BJ (cell line): ENCODE data around the gene COL2A1. TPM values are rescaled to one million over a fixed set of nuclear protein-coding genes. Genes with fewer than 3 reads are reported as not detected.
A peak's percentile ranks its signal among the peaks of the same experiment; 100 is the strongest.

Experiments used
- CTCF ChIA-PET: fragments of 350-600 bp; formaldehyde crosslinking; extraction: SDS; loops from one replicate; lab custom pipeline; 2021; ENCODE audit warnings: antibody characterized with exemption, inconsistent platforms; lab: Yijun Ruan, JAX
- POLR2A ChIA-PET: fragments of 300-600 bp; sonication (Branson Sonifier 250); formaldehyde crosslinking; extraction: SDS; loops from one replicate; lab custom pipeline; 2021; ENCODE audit warnings: antibody characterized with exemption; lab: Charles Lee
- DNase-seq: peaks from one replicate; pipeline ENCODE4 v3.0.0-alpha.2; 2011; ENCODE audit warnings: low read depth
- H3K27me3 ChIP-seq: 2 replicates; pipeline ENCODE4 v1.6.0; 2011; ENCODE audit warnings: low read length; ENCODE audit not compliant: control insufficient read depth, insufficient read depth
- H3K36me3 ChIP-seq: 2 replicates; pipeline ENCODE4 v1.5.1; 2011; ENCODE audit warnings: low read length; ENCODE audit not compliant: control insufficient read depth, insufficient read depth
- H3K4me3 ChIP-seq: 2 replicates; pipeline ENCODE4 v1.5.1; 2011; ENCODE audit warnings: low read depth, mild to moderate bottlenecking, control low read depth, low read length
- polyA plus RNA-seq: library from polyadenylated mRNA; depleted of rRNA; stranded (reverse); fragments of >200 nt; gene quantifications from 2 replicates; pipeline ENCODE4 v1.2.3, GENCODE V29; 2011
- TF ChIP-seq, protein P1 (sequence below): IDR thresholded peaks from 2 replicates; pipeline ENCODE4 v1.5.1; 2011; ENCODE audit warnings: low read depth, mild to moderate bottlenecking, control low read depth, inconsistent platforms, low read length, moderate library complexity; ENCODE audit not compliant: insufficient read depth

Gene COL2A1
- polyA plus RNA-seq, 1 experiment: not detected

DNA sequence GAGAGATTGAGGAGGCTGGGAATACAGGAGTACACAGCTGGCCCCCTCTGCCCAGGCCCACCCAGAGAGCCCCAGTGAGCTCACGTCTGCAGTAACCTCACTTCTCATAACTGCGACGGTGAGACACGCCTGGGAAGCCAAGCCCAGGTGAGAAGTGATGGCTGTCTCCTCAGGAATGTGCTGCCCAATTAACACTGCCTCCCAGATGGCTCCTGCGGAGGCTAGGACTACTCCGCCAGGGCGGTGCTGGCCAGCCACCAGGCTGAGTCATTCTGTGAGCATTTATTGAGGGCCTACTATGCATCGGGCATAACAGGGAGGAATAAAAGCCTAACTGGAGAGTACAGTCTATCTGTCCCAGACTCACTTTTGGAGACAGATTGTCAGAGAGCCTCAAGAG, 50.2 kb downstream of the COL2A1 start:
- Histone ChIP-seq H3K27me3 (no peaks in the 10 kb centered on the region), H3K4me3 (no peak overlapping the region), H3K36me3 (no peaks in the 10 kb centered on the region)
- no peak for DNase-seq
- CTCF ChIA-PET: interaction anchor here (1.0 to 7.3 kb wide), 7 partner anchors 9 to 211 kb away, joined by 3 to 85 read pairs (median 4); partner anchors contain the start of gene TMEM106C
- TF ChIP-seq, protein P1, sequence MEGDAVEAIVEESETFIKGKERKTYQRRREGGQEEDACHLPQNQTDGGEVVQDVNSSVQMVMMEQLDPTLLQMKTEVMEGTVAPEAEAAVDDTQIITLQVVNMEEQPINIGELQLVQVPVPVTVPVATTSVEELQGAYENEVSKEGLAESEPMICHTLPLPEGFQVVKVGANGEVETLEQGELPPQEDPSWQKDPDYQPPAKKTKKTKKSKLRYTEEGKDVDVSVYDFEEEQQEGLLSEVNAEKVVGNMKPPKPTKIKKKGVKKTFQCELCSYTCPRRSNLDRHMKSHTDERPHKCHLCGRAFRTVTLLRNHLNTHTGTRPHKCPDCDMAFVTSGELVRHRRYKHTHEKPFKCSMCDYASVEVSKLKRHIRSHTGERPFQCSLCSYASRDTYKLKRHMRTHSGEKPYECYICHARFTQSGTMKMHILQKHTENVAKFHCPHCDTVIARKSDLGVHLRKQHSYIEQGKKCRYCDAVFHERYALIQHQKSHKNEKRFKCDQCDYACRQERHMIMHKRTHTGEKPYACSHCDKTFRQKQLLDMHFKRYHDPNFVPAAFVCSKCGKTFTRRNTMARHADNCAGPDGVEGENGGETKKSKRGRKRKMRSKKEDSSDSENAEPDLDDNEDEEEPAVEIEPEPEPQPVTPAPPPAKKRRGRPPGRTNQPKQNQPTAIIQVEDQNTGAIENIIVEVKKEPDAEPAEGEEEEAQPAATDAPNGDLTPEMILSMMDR: no peak
- POLR2A ChIA-PET: no interaction called here

DNA sequence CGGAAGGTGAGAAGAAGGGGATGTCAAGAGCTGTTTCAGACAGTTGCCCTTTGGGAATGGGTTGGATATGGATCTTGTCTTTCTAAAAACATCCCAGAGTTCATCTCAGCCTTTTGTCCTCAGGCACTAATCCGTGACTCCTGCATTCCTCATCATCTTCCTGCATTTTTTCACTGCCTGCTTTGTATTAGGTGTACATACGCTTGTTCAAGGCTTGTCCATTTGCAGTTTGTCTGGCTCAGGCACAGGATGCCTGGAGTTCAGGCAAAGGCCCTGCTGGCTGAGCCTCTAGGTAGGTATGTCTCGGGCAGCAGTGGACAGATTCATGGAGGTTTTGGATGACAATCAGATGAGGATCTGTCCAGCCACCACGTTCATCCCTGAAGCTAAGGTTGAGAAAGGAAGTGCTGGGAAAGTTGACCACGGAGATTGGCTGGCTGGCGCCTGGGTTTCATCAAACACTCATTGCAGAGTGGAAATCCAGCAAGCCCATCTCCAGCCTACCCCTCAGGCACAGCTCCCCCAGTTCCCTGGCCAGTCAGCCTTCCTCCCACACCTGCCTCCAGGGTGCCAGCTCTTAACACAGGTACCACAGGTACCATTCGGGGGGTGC, 53.3 kb downstream of the COL2A1 start:
- Histone ChIP-seq H3K4me3 (no peak overlapping the region), H3K36me3 (no peaks in the 10 kb centered on the region), H3K27me3 (no peaks in the 10 kb centered on the region)
- CTCF ChIA-PET: interaction anchor here (0.9 to 7.3 kb wide), 11 partner anchors 10 to 247 kb away, joined by 3 to 85 read pairs (median 7); partner anchors contain the start of genes TMEM106C and VDR
- POLR2A ChIA-PET: no interaction called here
- DNase-seq: no peak
- TF ChIP-seq, protein P1: no peak

DNA sequence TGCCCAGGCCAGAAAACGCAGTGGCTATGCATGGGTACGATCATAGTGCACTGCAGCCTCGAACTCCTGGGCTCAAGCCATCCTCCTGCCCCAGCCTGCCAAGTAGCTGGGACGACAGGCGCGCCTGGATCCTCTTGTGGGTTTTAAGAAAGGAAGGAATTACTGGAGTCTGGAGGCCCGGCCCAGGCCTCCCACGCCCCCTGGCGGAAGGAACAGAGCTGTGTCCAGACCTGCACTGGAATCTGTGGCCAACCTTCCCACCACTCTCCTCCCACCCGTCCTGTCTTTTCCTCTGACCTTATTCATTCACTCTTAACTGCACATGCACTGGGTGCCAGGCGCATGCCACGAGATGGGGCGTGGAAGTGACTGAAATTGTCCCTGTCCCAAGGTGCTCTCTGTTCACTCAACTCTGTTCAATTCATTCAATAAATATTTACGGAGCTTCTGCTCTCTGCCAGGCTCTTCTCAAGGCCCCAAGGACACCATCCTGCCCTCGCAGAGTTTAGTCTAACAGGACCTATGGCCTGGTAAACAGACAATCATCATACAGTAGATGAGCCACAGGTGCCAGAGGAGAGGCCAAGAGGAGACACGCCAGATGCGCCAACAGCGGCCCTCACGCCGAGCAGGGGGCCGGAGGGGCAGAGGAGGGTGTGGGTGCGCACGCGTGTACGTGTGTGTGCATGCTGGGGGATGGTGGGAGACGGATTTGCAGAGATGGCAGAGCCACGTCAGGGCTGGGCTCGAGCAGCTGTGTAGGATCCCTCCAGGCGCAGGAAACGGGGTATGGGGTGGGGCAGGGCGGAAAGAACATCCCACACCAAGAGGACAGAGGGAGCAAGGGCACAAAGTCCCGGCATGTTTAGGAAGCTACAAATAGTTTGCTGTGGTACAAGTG, 54.6 kb downstream of the COL2A1 start:
- ChIA-PET POLR2A (interaction anchor here (1.0 kb wide), 1 partner anchor 80 kb away, joined by 3 read pairs; no protein-coding TSS in a partner anchor), CTCF (interaction anchor here (0.6 to 7.3 kb wide), 40 partner anchors 8 to 239 kb away, joined by 3 to 85 read pairs (median 4); partner anchors contain the start of genes ENDOU, TMEM106C and VDR)
- DNase-seq: no peak
- Histone ChIP-seq H3K36me3 (no peaks in the 10 kb centered on the region), H3K27me3 (no peaks in the 10 kb centered on the region), H3K4me3 (no peak overlapping the region)
- TF ChIP-seq, protein P1: peak; percentile 95

DNA sequence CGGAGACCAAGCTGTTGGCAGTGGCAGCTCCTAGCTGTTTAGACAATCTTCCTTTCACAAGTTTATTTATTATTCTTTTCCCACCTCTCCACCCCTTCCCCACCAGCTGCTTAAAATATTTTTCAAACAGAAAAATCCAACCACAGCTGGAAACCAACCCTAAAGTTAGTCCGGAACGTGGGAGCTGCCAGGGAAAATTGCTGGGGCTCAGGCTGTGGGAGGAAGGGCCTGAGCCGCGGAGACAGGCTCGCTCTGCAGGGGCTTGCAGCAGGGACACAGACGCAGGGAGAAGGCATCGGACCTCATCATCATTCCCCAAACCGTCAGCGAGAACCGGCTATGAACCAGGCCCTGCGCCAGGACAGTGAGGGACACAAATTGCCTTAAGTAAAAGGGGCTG, 56.9 kb downstream of the COL2A1 start:
- Histone ChIP-seq H3K36me3 (no peaks in the 10 kb centered on the region), H3K27me3 (no peaks in the 10 kb centered on the region), H3K4me3 (no peak overlapping the region)
- TF ChIP-seq, protein P1: no peak
- ChIA-PET POLR2A (no interaction called here), CTCF (interaction anchor here (0.9 to 4.6 kb wide), 10 partner anchors 8 to 218 kb away, joined by 3 to 17 read pairs (median 4); partner anchors contain the start of genes SLC48A1, TMEM106C and VDR)
- no peak for DNase-seq
